C4-2B (cell line): ENCODE data around the gene LCN1.

Source experiments
- CTCF ChIP-seq: fragments of 450-650 bp; conservative IDR thresholded peaks from 2 replicates; pipeline ENCODE4 v1.5.1; 2017; ENCODE audit warnings: mild to moderate bottlenecking
- ZFX ChIP-seq: fragments of 450-650 bp; IDR thresholded peaks from 2 replicates; pipeline ENCODE4 v1.6.1; 2017

GRCh38 chr9:135570456-135570855 is 49.2 kb downstream of the LCN1 start:
- TF ChIP-seq CTCF = no peak
- TF ChIP-seq ZFX = no peak
